ENCODE results near the gene CTDP1. TPM values are rescaled to one million over a fixed set of nuclear protein-coding genes. Genes with fewer than 3 reads are reported as not detected.

Gene CTDP1
- total RNA-seq, 4 donors from 2014 or later = 18.1 to 40.5 (median 25.7) TPM

DNA sequence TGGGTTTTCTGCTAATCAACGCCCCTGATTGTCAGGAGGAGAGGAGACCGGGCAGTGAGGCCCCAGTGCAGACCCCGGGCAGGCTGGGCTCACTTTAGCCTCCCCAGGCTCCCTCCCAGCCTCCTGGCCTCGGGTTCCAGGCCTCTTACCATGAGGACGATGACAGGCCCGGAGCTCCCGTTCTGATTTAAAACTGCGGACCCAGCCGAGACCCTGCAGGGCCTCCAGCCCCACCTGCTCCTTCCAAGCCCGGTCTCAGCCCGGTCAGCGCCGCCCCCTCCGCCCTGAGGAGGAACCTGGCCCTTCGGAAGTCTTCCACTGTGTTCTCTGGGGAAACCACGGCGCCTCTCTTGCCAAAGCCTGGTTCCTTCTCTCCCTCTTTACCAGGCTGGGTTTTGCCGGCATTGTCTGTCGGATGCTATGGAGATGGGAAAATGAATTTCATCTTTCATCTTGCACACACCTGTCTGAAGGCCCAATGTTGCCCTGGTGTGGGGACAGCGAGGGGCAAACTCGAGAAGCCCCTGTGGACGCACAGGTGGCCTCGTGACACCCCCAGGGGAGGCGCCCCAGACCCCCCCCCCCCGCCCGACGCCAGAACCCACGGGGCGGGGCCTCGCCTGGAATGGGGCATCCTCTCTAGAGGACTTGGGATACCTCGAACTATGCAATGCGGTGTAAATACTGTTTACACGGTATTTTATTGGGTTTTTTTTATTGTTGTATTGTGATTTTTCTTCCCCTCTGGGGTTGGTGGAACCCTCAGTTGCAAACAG, 37.7 kb upstream of the CTDP1 start:
- 86 to 88% methylated on average over 32 to 33 of the region's 33 CpGs for WGBS, 2 donors
- H3K27me3 ChIP-seq = peaks cover 0 to 20% of the 10 kb centered on the region in 2 donors

DNA sequence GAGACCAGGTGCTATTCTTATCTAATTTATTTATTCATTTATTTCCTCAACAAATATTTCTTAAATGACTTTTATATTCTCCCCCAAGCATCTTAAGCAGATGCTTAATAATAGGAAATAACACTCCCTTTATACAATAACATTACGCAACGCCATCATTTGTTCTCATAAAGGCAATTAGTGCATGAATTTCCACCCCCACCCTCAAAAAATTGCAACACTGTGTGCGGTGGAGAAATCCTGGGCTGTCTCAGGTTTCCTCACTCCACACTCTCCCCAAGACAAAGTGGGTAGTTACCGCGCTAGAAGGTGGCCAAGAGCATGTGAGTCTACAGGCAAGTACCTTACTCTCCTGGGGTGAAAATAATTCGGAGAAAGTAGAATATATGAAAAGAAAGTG, 37.0 kb upstream of the CTDP1 start:
- Histone ChIP-seq H3K36me3 (no peaks in the 10 kb centered on the region), H3K9me3 (no peaks in the 10 kb centered on the region), H3K27me3 (peaks cover 0 to 14% of the 10 kb centered on the region in 2 donors), H3K27ac (no peak overlapping the region), H3K4me1 (peaks cover 0 to 17% (median 3%) of the 10 kb centered on the region in 4 donors), H3K4me3 (no peak overlapping the region)
- 72 to 86% methylated on average over 6 of the region's 6 CpGs for WGBS, 2 donors
- DNase-seq (ENCODE audit: low spot score in 2 of 2) = no peak
- TF ChIP-seq EP300 (IDR thresholded peaks at IDR 0.05) (no peak), POLR2A (IDR thresholded peaks at IDR 0.05) (no peak)
- TF ChIP-seq, protein P1, sequence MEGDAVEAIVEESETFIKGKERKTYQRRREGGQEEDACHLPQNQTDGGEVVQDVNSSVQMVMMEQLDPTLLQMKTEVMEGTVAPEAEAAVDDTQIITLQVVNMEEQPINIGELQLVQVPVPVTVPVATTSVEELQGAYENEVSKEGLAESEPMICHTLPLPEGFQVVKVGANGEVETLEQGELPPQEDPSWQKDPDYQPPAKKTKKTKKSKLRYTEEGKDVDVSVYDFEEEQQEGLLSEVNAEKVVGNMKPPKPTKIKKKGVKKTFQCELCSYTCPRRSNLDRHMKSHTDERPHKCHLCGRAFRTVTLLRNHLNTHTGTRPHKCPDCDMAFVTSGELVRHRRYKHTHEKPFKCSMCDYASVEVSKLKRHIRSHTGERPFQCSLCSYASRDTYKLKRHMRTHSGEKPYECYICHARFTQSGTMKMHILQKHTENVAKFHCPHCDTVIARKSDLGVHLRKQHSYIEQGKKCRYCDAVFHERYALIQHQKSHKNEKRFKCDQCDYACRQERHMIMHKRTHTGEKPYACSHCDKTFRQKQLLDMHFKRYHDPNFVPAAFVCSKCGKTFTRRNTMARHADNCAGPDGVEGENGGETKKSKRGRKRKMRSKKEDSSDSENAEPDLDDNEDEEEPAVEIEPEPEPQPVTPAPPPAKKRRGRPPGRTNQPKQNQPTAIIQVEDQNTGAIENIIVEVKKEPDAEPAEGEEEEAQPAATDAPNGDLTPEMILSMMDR (IDR thresholded peaks at IDR 0.05) = no peak

More for the DNA sequence above, 37.7 kb upstream of the CTDP1 start:
- Histone ChIP-seq H3K27ac (no peak overlapping the region), H3K4me1 (peaks cover 0 to 20% (median 3%) of the 10 kb centered on the region in 4 donors), H3K36me3 (no peaks in the 10 kb centered on the region), H3K4me3 (no peak overlapping the region), H3K9me3 (no peaks in the 10 kb centered on the region)
- no peak for DNase-seq (ENCODE audit: low spot score in 2 of 2)
- TF ChIP-seq EP300 (IDR thresholded peaks at IDR 0.05) (no peak), POLR2A (IDR thresholded peaks at IDR 0.05) (no peak)
- TF ChIP-seq, protein P1 (IDR thresholded peaks at IDR 0.05) = no peak

DNA sequence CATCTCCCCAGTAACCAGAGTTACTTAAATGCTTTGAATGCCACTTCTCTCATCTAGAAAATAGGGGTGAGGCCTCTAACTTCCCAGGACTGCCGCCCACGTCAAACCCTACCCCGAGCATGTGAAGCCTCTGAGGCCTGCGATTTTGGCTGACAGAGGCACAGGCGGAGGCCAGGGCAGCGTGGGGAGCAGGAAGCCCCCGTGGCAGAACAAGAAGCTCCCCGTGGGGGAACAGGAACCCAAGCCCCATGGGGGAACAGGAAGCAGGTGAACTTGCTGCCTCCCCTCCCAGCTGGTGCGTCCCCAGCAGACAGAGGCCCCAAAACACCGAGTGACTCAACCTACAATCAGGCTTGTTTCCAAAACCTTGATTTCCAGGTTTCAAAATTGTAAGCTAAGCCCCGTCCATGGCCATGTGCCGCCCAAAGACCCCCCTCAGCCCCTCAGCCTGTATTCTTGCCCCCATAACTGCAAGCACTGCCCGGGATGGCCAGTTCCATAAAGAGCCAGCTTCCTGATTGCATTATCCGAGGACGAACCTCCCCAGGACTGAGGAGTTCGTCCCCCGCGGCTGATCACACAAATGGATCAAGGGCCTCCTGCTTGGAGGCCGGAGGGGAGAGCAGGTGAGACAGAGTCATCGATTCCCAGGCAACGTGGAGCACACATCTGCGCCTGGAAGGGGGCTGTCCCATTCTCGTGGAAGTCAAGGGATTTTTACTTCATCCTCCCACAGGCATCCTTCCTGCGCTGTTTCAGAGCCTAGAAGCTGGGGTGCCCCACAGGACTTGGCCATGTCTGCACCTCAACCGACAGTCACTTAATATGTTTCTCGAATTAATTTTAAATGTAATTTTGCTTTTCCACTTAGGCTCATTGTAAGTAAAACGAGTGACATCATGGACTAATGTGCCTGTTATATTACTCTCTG, 36.3 kb upstream of the CTDP1 start:
- no peak for TF ChIP-seq POLR2A (IDR thresholded peaks at IDR 0.05)
- TF ChIP-seq, protein P1 (IDR thresholded peaks at IDR 0.05) = no peak
- TF ChIP-seq EP300 (IDR thresholded peaks at IDR 0.05) = no peak
- no peak for DNase-seq (ENCODE audit: low spot score in 2 of 2)
- H3K4me3 ChIP-seq = no peak overlapping the region
- 75 to 86% methylated on average over 27 of the region's 27 CpGs for WGBS, 2 donors
- H3K27ac ChIP-seq = no peak overlapping the region
- H3K27me3 ChIP-seq = peaks cover 0 to 7% of the 10 kb centered on the region in 2 donors
- no peaks in the 10 kb centered on the region for H3K9me3 ChIP-seq
- peaks cover 0 to 10% (median 3%) of the 10 kb centered on the region in 4 donors for H3K4me1 ChIP-seq
- H3K36me3 ChIP-seq = no peaks in the 10 kb centered on the region

DNA sequence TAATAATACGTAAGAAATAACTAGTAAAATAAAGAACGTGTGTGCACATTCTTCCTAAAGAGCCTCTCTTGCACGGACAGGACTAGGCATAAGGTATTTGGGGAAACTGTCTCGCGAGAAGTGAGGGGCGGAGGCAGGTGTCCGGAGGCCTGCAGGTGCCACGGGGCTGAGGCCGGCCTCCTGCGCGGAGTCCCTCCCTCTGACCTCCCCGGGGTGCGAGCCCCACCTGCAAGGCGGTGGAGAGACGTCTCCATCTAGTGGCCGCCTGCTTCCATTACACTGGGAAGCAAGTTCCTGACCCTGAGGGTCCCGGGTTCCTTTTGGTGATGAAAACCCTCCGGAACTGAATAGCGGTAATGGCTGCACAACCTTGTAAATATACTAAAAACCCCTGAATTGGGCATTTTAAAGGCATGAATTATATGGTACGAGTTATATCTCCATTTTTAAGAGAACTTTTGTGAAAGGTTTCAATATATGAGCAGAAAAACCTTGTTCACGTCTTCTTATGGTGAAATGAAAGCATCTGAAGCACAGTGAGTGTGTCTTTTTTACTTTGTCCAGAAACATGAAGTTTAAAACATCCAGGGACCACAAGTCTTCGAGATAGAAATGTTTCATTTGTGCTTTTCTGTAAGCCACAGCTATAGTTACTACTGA, 35.5 kb upstream of the CTDP1 start:
- WGBS, 2 donors = 10% methylated on average over 22 of the region's 22 CpGs
- peaks cover 0 to 10% (median 3%) of the 10 kb centered on the region in 4 donors for H3K4me1 ChIP-seq
- peak in 1 of 2 donors; percentile 46 for DNase-seq (ENCODE audit: low spot score in 2 of 2)
- no peaks in the 10 kb centered on the region for H3K36me3 ChIP-seq
- H3K4me3 ChIP-seq = no peak overlapping the region
- H3K27me3 ChIP-seq = no peaks in the 10 kb centered on the region
- no peak overlapping the region for H3K27ac ChIP-seq
- TF ChIP-seq POLR2A (IDR thresholded peaks at IDR 0.05) = no peak
- peak in 1 of 2 donors; percentile 27 for TF ChIP-seq EP300 (IDR thresholded peaks at IDR 0.05)
- TF ChIP-seq, protein P1 (IDR thresholded peaks at IDR 0.05) = peak; percentile 93 to 97 (median 94)
- no peaks in the 10 kb centered on the region for H3K9me3 ChIP-seq

Data from tibial nerve (tissue), 4 donors.